HepG2 (cell line): Measurements from ENCODE around the gene IRF3. TPM values are rescaled to one million over a fixed set of nuclear protein-coding genes. Genes with fewer than 3 reads are reported as not detected.

ENCODE experiments used
- CENPT ChIP-seq: sonication (generic); formaldehyde crosslinking; IDR thresholded peaks from 2 replicates; pipeline ENCODE4 v1.8.0; 2022; ENCODE audit warnings: low read depth, mild to moderate bottlenecking, moderate library complexity, missing genetic modification reagents
- HES4 ChIP-seq: sonication (generic); formaldehyde crosslinking; IDR thresholded peaks from 2 replicates; pipeline ENCODE4 v1.9.0; 2021; ENCODE audit warnings: mild to moderate bottlenecking, missing genetic modification reagents, borderline replicate concordance
- KDM4B ChIP-seq: sonication (generic); formaldehyde crosslinking; IDR thresholded peaks from 2 replicates; pipeline ENCODE4 v1.4.0; 2020; ENCODE audit warnings: missing genetic modification reagents
- MATR3 ChIP-seq: sonication (generic); formaldehyde crosslinking; IDR thresholded peaks from 2 replicates; pipeline ENCODE4 v1.4.0; 2020; ENCODE audit warnings: missing genetic modification reagents
- MBD4 ChIP-seq: IDR thresholded peaks from 2 replicates; pipeline ENCODE4 v1.6.1; 2012; ENCODE audit warnings: low read length, inconsistent platforms, borderline replicate concordance
- TOE1 ChIP-seq: sonication (generic); formaldehyde crosslinking; IDR thresholded peaks from 2 replicates; pipeline ENCODE4 v1.4.0; 2020; ENCODE audit warnings: mild to moderate bottlenecking, missing genetic modification reagents
- ZFP90 ChIP-seq: sonication (generic); formaldehyde crosslinking; IDR thresholded peaks from 2 replicates; pipeline ENCODE4 v1.8.0; 2022; ENCODE audit warnings: missing genetic modification reagents, mild to moderate bottlenecking, inconsistent platforms, borderline replicate concordance
- ZNF101 ChIP-seq: sonication (generic); formaldehyde crosslinking; IDR thresholded peaks from 2 replicates; pipeline ENCODE4 v1.4.0; 2020; ENCODE audit warnings: mild to moderate bottlenecking, low read depth, missing genetic modification reagents, borderline replicate concordance
- ZNF143 ChIP-seq: sonication (generic); formaldehyde crosslinking; IDR thresholded peaks from 2 replicates; pipeline ENCODE4 v1.4.0; 2020; ENCODE audit warnings: missing genetic modification reagents
- ZNF441 ChIP-seq: sonication (generic); formaldehyde crosslinking; IDR thresholded peaks from 2 replicates; pipeline ENCODE4 v1.7.0; 2021; ENCODE audit warnings: missing genetic modification reagents, borderline replicate concordance
- ZNF563 ChIP-seq: sonication (generic); formaldehyde crosslinking; IDR thresholded peaks from 2 replicates; pipeline ENCODE4 v1.8.0; 2022; ENCODE audit warnings: mild to moderate bottlenecking, moderate library complexity, missing genetic modification reagents
- polyA plus RNA-seq, 8 experiments: library from polyadenylated mRNA; depleted of rRNA in 3 of 8; stranded (reverse) in 7 of 8; unstranded in 1 of 8; fragments of >200 nt; fragmentation: Illumina TruSeq in 4 of 8; extraction: Trizol in 4 of 8; gene quantifications; 2 replicates each; pipeline versions ENCODE4 v1.2.1 to v1.2.3, GENCODE V29; 2011 to 2016; ENCODE audit warnings: low read depth in 4 of 8, missing spikeins in 1 of 8, mixed read lengths in 1 of 8; ENCODE audit not compliant: insufficient read depth in 1 of 8
- total RNA-seq, 5 experiments: library from RNA; depleted of rRNA; stranded (reverse); fragments of >200 nt; fragmentation: Illumina TruSeq; extraction: Trizol; gene quantifications; 2 replicates each; pipeline ENCODE4 v1.2.3, GENCODE V29; 2016; ENCODE audit warnings: low read depth in 1 of 5
- TF ChIP-seq, protein P1 (sequence below): sonication (generic); formaldehyde crosslinking; IDR thresholded peaks from 2 replicates; pipeline ENCODE4 v1.8.1; 2022; ENCODE audit warnings: low read depth, mild to moderate bottlenecking, missing genetic modification reagents
- TF ChIP-seq, protein P2 (sequence below): sonication (generic); formaldehyde crosslinking; IDR thresholded peaks from 2 replicates; pipeline ENCODE4 v1.4.0; 2020; ENCODE audit warnings: missing genetic modification reagents
- TF ChIP-seq, protein P3 (sequence below): sonication (generic); formaldehyde crosslinking; IDR thresholded peaks from 2 replicates; pipeline ENCODE4 v1.9.0; 2021; ENCODE audit warnings: missing genetic modification reagents, mild to moderate bottlenecking, borderline replicate concordance
- TF ChIP-seq, protein P4 (sequence below): sonication (generic); formaldehyde crosslinking; IDR thresholded peaks from 2 replicates; pipeline ENCODE4 v1.9.0; 2021; ENCODE audit warnings: missing genetic modification reagents, borderline replicate concordance
- TF ChIP-seq, protein P5 (sequence below): sonication (generic); formaldehyde crosslinking; IDR thresholded peaks from 2 replicates; pipeline ENCODE4 v1.4.0; 2020; ENCODE audit warnings: missing genetic modification reagents

IRF3 gene
- total and polyA plus RNA-seq, 2 of the 13 experiments (the other 11 are each of a cell fraction or from before 2014, with no cell fraction given): 61.9 to 65.5 TPM

DNA sequence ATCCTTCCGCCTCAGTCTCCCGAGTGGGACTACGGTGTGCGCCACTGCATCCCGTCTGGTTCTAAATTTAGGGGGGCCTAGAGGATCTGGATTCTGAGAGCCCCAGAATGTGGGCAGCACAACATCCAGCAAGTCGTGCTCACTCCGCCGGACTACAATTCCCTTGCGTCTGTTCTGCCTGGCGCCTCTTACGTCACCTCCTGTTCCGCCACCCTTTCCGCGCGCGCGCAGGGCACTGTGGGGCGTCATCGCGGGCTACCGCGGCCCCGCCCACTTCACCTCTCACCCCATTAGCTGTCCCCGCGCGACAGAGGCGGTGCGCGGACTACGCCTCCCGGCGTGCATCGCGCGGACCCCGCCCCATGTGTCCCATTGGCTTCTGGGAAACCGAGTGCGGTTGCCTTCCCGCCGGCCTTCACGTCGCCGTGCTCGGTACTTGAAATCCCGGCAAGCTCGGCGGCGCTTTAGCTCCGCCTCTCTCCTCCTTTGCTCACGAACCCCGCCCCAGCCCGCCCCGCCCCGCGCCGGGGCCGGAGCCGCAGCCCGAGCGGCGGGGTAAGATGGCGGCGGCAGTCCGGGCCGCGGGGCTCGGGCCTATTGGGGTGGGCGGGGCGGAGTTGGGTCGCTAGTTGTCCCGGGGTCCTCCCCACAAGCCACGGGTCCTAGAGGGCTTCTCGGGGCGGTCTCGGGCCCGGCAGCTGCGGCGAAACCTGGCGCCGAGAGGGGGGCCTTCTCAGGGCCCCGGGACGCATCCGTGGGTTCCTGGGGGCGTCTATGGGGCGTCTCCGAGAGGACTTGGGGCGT, 23.8 kb downstream of the IRF3 start, which contains the start of gene SCAF1 (continued):
- TF ChIP-seq, protein P1, sequence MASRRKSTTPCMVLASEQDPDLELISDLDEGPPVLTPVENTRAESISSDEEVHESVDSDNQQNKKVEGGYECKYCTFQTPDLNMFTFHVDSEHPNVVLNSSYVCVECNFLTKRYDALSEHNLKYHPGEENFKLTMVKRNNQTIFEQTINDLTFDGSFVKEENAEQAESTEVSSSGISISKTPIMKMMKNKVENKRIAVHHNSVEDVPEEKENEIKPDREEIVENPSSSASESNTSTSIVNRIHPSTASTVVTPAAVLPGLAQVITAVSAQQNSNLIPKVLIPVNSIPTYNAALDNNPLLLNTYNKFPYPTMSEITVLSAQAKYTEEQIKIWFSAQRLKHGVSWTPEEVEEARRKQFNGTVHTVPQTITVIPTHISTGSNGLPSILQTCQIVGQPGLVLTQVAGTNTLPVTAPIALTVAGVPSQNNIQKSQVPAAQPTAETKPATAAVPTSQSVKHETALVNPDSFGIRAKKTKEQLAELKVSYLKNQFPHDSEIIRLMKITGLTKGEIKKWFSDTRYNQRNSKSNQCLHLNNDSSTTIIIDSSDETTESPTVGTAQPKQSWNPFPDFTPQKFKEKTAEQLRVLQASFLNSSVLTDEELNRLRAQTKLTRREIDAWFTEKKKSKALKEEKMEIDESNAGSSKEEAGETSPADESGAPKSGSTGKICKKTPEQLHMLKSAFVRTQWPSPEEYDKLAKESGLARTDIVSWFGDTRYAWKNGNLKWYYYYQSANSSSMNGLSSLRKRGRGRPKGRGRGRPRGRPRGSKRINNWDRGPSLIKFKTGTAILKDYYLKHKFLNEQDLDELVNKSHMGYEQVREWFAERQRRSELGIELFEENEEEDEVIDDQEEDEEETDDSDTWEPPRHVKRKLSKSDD (CRISPR knock-in tag): no peak; the same call in 1 of the 2 replicates
- TF ChIP-seq HES4 (CRISPR knock-in tag) (no peak), KDM4B (CRISPR knock-in tag) (no peak), MBD4 (no peak), ZFP90 (peak; percentile 57; the same call in 1 of the 2 replicates), ZNF101 (CRISPR knock-in tag) (no peak), ZNF441 (CRISPR knock-in tag) (no peak), MATR3 (no peak), CENPT (no peak), ZNF563 (CRISPR knock-in tag) (no peak), TOE1 (CRISPR knock-in tag) (no peak), ZNF143 (peak; percentile 95)
- TF ChIP-seq, protein P2, sequence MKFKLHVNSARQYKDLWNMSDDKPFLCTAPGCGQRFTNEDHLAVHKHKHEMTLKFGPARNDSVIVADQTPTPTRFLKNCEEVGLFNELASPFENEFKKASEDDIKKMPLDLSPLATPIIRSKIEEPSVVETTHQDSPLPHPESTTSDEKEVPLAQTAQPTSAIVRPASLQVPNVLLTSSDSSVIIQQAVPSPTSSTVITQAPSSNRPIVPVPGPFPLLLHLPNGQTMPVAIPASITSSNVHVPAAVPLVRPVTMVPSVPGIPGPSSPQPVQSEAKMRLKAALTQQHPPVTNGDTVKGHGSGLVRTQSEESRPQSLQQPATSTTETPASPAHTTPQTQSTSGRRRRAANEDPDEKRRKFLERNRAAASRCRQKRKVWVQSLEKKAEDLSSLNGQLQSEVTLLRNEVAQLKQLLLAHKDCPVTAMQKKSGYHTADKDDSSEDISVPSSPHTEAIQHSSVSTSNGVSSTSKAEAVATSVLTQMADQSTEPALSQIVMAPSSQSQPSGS (CRISPR knock-in tag): peak; percentile 86
- TF ChIP-seq, protein P3, sequence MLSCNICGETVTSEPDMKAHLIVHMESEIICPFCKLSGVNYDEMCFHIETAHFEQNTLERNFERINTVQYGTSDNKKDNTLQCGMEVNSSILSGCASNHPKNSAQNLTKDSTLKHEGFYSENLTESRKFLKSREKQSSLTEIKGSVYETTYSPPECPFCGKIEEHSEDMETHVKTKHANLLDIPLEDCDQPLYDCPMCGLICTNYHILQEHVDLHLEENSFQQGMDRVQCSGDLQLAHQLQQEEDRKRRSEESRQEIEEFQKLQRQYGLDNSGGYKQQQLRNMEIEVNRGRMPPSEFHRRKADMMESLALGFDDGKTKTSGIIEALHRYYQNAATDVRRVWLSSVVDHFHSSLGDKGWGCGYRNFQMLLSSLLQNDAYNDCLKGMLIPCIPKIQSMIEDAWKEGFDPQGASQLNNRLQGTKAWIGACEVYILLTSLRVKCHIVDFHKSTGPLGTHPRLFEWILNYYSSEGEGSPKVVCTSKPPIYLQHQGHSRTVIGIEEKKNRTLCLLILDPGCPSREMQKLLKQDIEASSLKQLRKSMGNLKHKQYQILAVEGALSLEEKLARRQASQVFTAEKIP (CRISPR knock-in tag): no peak
- TF ChIP-seq, protein P4, sequence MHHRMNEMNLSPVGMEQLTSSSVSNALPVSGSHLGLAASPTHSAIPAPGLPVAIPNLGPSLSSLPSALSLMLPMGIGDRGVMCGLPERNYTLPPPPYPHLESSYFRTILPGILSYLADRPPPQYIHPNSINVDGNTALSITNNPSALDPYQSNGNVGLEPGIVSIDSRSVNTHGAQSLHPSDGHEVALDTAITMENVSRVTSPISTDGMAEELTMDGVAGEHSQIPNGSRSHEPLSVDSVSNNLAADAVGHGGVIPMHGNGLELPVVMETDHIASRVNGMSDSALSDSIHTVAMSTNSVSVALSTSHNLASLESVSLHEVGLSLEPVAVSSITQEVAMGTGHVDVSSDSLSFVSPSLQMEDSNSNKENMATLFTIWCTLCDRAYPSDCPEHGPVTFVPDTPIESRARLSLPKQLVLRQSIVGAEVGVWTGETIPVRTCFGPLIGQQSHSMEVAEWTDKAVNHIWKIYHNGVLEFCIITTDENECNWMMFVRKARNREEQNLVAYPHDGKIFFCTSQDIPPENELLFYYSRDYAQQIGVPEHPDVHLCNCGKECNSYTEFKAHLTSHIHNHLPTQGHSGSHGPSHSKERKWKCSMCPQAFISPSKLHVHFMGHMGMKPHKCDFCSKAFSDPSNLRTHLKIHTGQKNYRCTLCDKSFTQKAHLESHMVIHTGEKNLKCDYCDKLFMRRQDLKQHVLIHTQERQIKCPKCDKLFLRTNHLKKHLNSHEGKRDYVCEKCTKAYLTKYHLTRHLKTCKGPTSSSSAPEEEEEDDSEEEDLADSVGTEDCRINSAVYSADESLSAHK (CRISPR knock-in tag): no peak
- TF ChIP-seq, protein P5, sequence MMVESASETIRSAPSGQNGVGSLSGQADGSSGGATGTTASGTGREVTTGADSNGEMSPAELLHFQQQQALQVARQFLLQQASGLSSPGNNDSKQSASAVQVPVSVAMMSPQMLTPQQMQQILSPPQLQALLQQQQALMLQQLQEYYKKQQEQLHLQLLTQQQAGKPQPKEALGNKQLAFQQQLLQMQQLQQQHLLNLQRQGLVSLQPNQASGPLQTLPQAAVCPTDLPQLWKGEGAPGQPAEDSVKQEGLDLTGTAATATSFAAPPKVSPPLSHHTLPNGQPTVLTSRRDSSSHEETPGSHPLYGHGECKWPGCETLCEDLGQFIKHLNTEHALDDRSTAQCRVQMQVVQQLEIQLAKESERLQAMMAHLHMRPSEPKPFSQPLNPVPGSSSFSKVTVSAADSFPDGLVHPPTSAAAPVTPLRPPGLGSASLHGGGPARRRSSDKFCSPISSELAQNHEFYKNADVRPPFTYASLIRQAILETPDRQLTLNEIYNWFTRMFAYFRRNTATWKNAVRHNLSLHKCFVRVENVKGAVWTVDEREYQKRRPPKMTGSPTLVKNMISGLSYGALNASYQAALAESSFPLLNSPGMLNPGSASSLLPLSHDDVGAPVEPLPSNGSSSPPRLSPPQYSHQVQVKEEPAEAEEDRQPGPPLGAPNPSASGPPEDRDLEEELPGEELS (CRISPR knock-in tag): no peak
